GM13977 (cell line): ENCODE measurements around the gene PDSS2.

ENCODE experiments used
- DNase-seq: peaks from one replicate; pipeline ENCODE4 v3.0.0; 2012; ENCODE audit warnings: low spot score
- CTCF ChIP-seq: IDR thresholded peaks from 2 replicates; pipeline ENCODE4 v1.5.1; 2012; ENCODE audit warnings: mild to moderate bottlenecking, control low read depth; ENCODE audit not compliant: insufficient read depth; ENCODE audit errors: extremely low read depth, missing control alignments
- in situ Hi-C: fragments of 300-500 bp; cut with MboI; formaldehyde crosslinking; loops from one replicate; pipeline ENCODE4 v1.12.0; 2022; ENCODE audit warnings: low sequenced_read_pairs, low pct_unique_long_range_greater_than_20kb, mixed read lengths, inconsistent platforms; ENCODE audit not compliant: unreplicated experiment

Gene PDSS2

GRCh38 chr6:107267634-107268033 is 191.7 kb downstream of the PDSS2 start:
- no peak for DNase-seq
- in situ Hi-C loops: no loop called here
- no peak for TF ChIP-seq CTCF

DNA sequence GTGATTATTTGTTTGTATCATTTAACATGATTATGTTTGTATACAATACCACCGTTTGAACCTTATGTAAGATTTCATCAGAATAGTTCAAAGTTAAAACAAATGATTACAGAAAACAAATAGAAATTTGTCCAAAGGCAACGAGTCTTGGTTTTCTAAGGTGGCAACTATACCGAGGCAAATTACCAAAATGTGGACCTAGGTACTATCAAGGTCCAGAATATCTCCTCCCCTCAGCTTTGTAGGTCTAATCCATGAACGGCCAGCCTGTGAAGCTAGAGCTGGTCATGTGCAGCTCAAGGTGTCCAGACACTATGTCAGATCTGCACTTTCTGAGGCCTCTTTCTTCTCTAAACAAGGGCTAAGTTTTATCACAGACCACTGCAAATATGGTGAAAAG is 192.4 kb downstream of the PDSS2 start:
- in situ Hi-C loops: no loop called here
- DNase-seq: no peak
- no peak for TF ChIP-seq CTCF

DNA sequence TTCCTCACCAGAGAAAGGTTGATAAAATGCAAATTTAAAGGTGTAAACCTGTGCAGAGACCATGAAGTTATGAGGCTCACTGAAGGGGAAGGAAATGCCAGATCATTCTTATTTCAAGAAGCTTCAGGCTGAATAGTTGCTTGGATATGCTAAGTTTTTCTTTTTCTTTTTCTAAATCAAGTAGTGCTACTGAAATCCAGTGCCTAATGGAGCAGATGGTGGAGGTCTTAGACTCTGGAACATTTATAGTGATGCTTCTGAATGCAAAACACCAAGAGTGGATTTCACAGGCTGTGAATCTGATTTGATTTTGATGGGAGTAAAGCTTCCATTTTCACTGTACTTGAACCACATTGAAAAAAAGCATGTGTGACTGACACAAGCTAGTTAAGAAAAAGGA is 192.8 kb downstream of the PDSS2 start:
- no peak for DNase-seq
- in situ Hi-C loops: no loop called here
- no peak for TF ChIP-seq CTCF

- TF ChIP-seq CTCF: no peak
- in situ Hi-C loops: no loop called here
- no peak for DNase-seq
Measured at GRCh38 chr6:107264357-107264840, 195.0 kb downstream of the PDSS2 start.

GRCh38 chr6:107259951-107260350 is 199.4 kb downstream of the PDSS2 start:
- in situ Hi-C loops: no loop called here
- no peak for DNase-seq
- TF ChIP-seq CTCF: no peak

DNA sequence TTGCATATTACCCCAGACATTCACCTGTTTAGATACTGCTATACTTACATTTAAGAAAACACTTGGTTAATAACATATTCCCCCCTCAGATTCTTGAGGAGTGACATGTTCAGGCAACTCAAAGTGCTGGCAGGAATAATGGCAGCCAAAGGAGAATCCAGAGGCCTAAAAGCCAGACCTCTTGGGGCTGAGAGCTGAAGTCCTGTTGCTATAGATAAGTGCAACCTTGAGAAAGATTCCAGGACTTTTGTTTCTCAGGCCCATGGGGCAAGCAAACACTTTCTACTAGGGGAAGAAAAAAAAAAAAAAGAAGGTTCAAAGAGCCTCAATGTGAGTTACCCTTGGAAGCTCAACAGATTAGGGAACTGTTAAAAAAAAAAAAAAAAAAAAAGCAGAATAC is 211.2 kb downstream of the PDSS2 start:
- no peak for DNase-seq
- TF ChIP-seq CTCF: no peak
- in situ Hi-C loops: no loop called here
